Measurements from ENCODE around the gene PTRH1.
"Not testable (repeated sequence)": the region's sequence is repeated elsewhere in the genome, so short reads cannot be mapped to it uniquely, and the experiment has no call there.

The PTRH1 gene, protein sequence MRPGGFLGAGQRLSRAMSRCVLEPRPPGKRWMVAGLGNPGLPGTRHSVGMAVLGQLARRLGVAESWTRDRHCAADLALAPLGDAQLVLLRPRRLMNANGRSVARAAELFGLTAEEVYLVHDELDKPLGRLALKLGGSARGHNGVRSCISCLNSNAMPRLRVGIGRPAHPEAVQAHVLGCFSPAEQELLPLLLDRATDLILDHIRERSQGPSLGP

DNA sequence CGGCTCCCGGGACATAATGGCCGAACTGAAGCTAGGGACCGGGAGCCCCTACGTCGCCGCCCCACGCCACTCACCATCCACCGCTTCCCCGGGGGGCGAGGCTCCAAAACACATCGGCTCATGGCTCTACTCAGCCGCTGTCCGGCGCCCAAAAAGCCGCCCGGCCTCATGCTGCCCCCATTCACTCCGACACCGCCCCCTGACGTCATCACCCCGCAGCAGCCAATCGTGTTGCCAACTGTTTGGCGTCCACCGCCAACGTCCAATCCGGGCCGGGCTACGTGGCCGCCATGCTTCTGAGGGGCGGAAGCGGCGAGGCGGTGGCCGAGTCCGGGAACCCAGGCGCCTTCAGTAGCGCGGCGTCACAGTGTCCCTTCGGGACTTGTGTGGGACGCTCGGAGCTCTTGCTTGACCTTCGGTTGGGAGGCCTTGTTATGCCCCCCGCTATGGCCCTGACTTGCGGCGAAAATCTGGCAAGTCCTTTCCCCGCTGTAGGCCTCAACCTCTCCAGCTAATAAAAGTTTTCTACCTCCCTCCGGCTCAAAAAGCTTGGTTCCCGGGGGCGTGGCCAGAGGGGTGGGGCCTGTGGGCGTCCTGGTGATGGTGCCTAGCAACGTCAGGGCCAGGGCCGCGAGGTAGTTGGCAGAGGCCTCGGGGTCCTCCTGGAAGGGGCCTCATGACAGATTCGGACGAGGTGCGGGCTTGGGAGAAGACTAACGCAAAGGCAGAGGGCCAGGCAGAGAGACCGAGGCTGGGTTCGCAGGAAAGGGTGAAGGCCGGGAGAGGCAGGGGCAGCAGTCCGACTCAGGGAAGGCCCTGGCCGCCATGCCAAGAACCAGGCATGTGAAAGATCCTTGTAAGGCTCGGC is at the start of gene PTRH1, which contains the start of gene TTC16:
Gene PTRH1 (minus strand): TSS at position 194 of the 868 bp plus-strand sequence. CDS start 24 bp downstream, at position 170.
Gene TTC16 (plus strand): TSS at position 610 of the 868 bp plus-strand sequence. CDS start 67 bp downstream, at position 677.
- peak; percentile 63 for DNase-seq (ENCODE audit: low read depth)

DNA sequence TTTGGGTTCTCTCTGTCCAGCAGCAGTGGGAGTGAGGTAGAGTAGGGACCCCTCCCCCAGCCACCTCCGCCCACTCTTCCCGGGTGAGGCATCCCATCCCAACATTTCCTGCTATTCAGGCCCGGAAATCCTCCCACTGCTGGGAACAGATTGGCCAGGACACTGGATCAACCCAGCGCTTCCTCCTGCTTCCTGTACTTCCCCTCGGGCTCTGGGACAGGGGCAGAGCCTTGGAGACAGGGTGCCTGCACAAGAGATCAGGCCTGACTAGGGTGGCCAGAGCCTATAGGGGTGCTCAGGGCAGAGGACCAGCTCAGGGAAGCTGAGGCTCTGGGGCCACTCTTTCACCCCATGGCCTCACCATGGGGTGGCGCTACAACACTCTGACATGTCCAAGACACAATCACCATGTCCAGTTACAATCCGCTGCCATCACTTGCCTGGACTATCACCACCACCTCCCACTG is 48.5 kb upstream of the PTRH1 start:
- DNase-seq (ENCODE audit: low read depth), result no peak

DNA sequence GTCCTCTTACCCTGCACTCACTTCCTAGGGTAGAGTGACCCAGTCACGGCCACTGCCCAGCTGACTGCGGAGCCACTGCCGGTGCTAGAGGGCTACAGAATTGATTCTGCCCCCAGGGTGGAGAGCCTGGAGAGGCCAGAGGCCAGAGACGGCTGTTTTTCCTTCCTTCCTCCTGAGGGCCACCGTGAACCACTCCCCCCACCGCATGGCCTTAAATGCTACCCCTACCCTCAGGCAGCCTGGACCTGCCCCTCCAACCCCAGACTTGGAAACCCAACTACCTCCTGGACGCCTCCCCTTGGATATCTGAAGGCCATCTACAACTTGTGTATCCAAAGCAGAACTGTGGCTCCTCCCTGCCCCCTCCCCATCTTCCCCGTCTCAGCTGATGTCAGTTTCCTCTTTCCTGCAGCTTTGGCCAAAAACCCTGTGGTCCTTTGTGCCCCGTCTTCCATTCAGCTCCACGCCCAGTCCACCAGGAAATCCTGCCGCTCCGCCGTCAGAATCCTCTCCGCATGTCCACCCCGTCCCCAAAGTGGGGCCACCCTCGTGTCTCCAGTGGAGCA is 46.7 kb upstream of the PTRH1 start:
- no peak for DNase-seq (ENCODE audit: low read depth)

DNA sequence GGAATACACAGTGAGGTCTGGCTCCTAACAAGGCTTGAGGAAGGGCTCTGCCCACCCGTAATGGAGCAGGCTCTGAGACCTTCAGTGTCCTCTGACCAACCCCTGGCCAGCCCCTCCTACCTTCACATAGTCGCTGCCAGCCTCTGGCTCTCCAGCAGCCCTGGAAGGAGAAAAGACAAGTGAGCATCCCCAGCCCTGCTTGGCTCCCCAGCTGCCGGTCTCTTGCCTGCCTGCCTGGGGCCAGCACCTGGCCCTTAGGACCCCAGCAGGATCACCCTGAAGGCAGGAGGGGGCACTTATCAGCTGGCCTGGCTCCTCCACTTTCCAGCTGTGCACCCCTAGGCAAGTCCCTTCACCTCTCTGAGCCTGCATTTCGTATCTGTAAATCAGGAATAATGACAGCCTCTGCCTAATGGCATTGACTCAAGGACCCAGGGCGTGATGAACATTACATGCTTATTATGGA is 46.1 kb upstream of the PTRH1 start:
- no peak for DNase-seq (ENCODE audit: low read depth)

DNA sequence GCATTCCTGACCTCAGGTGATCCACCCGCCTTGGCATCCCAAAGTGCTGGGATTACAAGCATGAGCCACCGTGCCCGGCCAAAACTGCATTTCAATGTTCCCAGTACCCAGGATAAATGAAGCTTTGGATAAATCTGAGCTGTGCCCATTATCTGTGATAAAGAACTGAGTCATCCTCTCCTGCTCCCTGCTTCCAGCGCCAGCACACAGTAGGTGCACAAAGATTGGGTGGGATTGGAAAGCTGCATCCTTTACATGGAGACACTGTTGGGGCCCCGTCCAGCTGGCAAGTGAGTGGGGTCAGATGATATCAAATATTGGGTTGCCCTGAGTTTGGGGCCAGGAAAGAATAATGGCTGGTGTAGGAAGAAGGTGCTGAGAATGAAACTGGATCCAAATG is 45.6 kb upstream of the PTRH1 start:
- DNase-seq (ENCODE audit: low read depth), result no peak

DNA sequence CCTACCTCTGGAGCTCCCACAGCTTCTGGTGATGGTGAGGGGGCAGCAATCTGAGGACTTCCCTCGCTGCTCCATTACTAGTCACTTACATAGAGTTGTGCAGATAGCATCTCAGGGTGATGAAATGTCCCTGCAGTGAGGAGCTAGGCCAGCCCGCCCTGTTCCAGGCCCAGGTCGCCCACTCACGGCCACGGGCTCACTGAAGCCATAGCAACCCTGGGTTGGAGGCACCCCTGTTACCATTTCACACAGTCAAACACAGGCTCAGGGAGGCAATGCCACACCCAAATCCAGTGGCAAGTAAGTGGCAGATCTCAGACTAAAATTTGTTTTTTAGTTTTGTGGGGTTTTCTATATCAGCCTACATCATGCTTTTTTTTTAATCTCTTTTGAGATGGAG is 43.4 kb upstream of the PTRH1 start:
- DNase-seq (ENCODE audit: low read depth), result no peak

DNA sequence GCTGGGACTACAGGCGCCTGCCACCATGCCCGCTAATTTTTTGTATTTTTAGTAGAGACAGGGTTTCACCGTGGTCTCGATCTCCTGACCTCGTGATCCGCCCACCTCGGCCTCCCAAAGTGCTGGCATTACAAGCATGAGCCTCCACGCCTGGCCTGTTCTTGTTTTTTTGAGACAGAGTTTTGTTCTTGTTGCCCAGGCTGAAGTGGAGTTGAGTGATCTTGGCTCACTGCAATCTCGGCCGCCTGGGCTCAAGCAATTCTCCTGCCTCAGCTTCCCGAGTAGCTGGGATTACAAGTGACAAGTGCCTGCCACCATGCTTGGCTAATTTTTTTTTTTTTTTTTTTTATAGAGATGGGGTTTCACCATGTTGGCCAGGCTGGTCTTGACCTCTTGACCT is 41.3 kb upstream of the PTRH1 start:
- not testable (repeated sequence) for DNase-seq (ENCODE audit: low read depth)

DNA sequence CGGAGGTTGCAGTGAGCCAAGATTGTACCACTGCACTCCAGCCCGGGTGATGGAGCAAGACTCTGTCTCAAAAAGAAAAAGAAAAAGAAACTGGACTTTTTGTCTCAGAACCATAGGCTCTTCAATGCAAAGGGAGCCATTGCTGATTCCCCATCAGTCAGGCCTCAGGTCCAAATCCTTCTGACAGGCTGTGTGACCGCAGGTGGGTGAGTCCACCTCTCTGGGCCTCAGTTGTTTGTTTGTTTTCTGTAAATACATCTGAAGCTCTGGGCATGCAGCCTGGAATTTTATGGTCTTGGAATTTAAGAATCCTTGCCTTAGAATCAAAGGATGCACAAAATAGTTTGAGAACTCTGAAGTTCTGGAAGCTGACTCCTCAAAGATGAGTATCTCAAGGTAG is 40.8 kb upstream of the PTRH1 start:
- DNase-seq (ENCODE audit: low read depth), result no peak

DNA sequence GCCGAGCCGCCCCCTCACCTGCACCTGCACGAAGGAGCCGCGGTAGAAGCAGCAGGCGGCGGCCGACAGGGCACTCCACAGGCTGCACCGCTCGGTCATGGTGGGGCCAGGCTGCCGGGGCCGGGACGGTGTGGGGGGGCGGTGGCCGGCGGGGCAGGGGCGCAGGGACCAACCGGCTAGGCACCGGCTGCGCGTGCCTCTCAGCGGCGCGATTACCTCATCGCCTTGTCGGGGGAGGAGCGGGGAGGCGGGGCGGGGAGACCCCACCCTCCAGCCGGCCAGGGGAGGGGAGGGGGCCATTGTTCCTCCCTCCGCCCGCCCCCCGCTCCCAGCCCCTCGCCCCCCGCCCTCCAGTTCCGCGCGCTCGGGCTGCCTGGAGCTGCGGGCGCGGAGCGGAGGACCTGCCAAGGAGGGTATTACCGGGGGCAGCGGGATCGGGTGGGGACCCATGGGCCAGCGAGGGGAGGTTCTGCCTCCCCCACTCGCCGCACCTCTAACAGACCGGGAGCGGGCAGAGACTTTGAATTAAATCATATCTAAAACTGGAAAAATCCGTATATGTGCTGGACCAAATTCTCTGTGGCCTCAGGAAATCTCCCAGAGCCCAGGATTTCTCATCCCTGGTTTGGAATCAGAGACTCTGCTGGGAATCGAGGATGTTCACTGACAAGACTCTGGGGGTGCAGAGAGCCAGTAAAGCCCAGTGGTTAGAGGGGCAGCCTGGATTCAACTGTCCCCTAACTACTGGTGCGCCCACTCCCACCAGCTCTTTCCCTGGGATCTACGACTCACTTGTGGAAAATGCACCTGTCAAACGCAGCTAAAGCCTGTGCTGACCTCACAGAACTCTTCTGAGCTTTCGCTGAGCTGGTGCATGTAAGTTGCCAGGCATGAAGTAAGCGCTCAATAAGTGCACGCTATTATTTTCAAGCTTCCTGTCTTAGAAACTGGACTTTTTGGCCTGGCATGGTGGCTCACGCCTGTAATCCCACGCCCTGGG is 39.9 kb upstream of the PTRH1 start:
- DNase-seq (ENCODE audit: low read depth), result no peak

DNA sequence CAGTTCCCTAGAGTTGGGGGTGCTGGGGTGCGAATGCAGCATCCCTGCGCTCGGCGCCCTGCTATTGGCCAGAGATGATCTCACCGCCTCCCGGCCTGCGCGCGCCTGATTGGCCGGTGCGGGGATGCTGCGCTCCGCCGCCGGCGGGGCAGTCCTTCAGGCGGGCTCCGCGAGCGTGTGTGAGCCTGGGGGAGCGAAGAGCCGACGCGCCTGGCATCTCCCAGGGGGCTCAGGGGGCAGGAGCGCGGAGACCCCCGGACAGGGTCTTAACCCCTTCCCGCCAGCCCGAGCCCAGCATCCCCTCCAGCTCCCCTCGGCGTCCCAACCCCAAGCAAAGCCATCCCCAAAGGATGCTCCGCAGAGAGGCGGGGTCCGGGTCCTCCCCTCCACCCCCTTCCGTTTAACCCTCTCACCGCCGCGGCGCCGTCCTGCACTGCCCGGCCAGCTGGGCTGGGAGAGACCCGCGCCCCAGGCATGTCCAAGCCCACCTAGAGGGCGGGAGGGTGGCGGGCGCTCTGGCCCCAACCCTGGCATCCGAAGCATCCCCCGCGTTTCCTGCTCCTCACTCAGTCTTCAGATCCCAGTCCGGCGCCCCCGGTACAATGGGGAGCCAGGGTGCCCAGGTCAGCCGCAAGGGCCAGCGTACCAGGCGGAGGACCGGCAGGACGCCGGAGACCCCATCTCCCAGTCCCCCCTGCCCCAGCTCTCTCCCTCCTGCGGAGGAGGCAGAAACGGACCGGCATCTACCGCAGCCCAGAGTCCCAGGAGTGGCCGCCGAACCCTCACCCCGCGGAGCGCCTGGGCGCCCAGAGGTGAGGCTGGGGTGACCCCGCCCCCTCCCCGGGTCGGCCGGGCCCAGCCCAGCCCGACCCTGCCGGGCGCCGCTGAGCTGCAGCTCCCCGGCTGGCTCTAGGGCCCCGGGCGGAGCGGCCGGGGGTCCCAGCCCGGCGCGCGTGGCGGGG is 38.9 kb upstream of the PTRH1 start:
- DNase-seq (ENCODE audit: low read depth), result no peak

DNA sequence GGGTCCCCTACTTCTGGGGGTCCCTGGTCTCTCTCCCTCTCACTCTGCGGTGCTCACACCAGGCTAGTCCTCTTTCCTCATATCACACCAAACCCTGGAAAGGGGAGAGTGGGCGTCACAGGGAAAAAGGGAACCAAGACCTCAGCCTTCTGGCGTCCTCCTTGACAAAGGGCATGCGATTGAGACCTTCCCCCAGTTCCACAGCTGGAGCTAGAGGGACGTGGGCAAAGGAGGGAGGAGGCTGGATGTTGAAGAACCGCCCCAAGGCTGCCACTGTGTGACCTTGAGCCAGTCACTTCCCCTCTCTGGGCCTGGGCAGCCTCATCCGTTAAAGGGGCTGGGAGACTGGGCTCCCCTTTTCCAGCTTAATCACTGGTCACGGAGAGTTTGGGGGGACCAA is 38.2 kb upstream of the PTRH1 start:
- no peak for DNase-seq (ENCODE audit: low read depth)

DNA sequence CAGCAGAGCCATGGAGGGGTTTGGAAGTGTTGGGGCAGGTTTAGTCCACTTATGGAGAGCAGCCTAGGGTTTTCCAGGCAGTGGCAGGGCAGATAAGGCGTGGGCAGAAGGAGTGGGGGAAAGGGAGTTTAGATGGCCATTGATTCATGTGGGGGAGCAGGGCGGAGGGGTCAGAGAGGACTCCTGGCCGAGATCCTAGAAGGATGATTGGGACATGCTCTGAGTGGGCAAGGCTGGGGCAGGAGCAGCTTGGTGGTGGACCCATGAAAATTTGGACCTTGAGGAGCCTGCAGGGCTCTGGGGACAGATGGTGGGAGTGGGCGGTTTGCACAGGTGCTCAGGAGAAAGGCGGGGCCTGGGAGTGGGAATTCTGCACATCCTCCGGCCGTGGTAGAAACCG is 37.7 kb upstream of the PTRH1 start:
- DNase-seq (ENCODE audit: low read depth), result no peak

DNA sequence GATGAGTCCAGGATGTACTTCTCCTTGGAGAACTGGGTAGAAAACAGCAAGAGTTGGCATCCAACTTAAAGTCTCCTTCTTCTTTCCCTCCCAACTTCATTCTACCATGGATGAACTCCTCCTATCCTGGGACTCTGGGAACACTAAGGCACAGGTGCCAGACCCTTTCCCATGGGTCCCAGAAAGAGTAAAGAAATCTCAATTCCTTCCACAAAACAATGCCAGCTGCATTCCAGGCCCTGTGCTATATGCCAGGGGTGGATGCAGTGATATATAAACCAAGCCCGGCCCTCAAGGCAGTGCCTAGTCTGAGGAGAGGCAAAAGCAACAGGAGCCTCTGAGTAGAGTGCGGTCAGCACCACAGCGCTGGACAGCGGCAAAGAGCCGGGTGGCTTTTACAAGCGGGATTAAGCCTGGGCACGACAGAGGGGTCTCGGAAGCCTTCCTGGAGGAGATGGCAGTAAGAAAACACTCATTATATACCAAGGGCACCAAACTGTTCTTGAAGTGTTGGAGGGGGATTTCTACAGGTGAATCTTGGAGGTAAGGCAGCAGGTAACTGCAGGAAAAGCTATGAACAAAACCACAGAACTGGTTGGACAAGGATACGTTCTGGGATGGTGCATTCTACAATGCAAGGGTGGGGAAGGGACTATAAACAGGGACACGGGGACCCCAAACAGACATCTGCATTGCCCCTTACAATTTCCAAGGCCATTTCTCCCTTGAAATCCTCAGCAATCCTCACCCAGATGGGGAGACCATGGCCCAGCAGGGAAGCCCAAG is 36.0 kb upstream of the PTRH1 start:
- no peak for DNase-seq (ENCODE audit: low read depth)

DNA sequence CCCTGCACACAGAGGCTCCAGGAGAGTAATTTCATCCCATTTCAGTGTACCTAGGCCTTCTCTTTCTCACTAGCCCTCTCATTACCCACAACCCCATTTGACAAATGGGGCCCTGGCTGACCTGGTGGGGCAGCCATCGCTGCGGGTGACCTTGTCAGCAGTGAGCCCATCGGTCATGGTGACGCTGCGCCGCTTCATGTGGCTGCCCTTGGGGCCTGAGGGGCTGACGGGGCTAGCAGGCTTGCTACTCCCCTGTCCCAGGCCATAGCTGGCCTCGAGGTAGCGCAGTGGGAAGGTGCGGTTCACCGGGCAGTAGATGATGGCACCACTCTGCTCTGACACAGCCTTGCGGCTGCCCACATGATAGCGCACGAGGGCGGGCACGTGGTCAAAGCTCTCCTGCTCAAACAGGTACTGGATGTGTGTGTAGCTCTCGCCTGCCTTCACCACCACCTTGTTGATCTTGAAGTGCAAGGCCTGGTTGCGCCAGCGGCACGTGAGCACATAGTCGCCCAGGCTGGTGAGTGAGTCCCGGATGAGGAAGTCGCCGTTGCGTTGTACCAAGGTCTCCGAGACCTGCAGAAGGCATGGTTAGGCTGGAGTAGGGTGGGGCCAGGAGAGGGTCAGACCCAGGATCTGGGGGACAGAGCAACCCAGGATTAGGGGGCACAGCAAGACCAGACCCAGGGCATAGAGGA is 33.8 kb upstream of the PTRH1 start:
- no peak for DNase-seq (ENCODE audit: low read depth)

DNA sequence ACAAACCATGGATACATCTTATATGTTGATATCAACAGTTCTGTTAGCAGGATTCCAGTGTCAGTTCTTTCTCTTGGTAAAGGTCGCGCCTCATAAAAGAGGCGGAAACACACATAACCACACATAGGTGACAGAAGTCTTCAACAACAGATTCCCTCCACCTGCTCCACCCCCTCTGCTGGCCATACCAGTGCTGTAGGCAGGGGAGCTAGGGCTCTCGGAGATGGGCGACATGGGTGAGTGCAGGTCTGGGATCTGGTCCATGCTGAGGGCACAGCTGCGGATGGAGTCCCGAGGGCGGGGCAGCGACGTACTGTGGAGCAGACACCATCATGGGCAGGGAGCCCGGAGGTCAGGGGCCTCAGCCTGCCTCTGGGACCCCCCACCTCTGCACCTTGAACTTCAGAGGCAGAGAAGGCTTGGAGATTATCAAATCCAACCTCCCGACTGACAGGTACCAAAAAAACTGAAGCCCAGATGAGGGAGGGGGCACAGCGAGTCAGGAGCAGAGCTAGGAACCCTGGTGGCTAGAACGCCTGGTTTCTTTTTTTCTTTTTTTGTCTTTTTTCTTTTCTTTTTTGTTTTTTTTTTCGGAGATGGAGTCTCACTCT is 31.6 kb upstream of the PTRH1 start:
- no peak for DNase-seq (ENCODE audit: low read depth)

DNA sequence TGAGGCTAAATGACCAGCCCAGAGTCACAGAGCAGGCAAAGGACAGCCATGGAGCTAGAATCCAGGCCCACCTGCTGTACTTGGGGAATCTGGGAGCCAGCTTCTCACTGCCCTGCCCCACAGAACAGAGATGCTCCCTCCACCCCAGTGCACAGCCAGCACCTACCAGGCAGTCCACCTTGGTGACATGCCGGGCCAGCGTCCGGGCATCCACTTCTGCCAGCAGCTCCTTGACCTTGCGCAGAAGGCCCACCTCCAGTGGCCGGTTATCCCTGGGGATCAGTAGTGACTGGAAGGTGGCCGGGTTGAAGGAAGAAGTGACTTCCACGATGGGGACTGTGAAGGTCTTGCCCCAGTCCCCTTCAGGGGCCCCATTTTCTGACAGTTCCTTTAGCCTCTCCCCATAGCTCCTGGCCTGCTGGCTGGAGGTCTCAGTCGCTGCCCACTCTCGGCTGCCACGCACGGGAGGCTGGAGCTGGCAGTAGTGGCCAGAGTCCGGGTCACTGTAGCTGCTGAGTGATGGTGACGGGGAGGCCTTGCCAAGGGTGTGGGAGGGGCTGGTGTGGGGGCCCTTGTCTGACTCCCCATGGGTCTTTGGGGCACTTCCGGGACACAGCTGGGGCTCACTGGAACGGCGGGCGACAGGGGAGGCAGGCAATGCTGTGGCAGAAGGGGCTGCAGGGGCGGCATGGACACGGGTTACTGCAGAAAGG is 29.1 kb upstream of the PTRH1 start:
- no peak for DNase-seq (ENCODE audit: low read depth)

DNA sequence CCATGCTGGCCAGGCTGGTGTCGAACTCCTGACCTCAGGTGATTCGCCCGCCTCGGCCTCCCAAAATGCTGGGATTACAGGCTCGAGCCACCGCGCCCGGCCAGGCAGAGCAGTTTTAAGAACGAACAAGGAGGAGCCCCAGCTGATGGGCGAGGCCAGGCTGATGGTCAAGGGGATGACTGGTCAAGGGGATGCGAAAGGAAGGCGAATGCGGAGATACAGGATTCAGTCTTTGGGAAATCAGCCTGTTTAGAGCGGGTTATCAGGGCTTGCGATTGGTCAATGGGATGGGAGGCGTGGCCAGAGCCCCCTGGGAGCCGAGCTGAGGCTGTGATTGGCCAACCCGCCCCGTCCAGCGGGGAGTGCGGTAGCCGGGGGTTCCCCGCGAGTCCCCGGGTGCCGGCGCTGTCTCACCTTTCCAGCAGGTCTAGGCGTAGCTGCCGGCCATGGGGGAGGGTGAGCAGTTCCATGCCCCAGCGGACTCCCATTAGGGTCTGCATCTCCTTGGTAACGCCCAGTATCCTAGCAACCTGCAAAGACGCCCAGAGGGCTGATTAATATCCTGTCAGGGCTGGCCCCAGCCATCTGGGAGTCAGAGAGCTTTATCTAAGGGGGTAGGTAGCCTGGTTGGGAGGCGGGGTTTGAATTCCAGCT is 27.1 kb upstream of the PTRH1 start:
- DNase-seq (ENCODE audit: low read depth), result no peak
